BE2C (cell line): ENCODE data around the gene ASH1L.

Source experiments
- DNase-seq: peaks from one replicate; pipeline ENCODE4 v3.0.0-alpha.2; 2020
- H3K27me3 ChIP-seq: fragments of 250-450 bp; sonication (Bioruptor Pico); 2 replicates; pipeline ENCODE4 v1.5.1; 2020; ENCODE audit warnings: mild to moderate bottlenecking
- H3K36me3 ChIP-seq: fragments of 250-450 bp; sonication (Bioruptor Pico); 2 replicates; pipeline ENCODE4 v1.5.1; 2020; ENCODE audit warnings: mild to moderate bottlenecking
- H3K4me1 ChIP-seq: fragments of 250-450 bp; sonication (Bioruptor Pico); 2 replicates; pipeline ENCODE4 v1.5.1; 2020
- H3K4me3 ChIP-seq: 2 replicates; pipeline ENCODE4 v1.5.1; 2011; ENCODE audit warnings: low read depth, low read length
- H3K9me3 ChIP-seq: fragments of 250-450 bp; sonication (Bioruptor Pico); 2 replicates; pipeline ENCODE4 v1.5.1; 2020
- TF ChIP-seq, protein P1 (sequence below): IDR thresholded peaks from 2 replicates; pipeline ENCODE4 v1.5.1; 2012; ENCODE audit warnings: mild to moderate bottlenecking, low read depth, low read length

Gene ASH1L

DNA sequence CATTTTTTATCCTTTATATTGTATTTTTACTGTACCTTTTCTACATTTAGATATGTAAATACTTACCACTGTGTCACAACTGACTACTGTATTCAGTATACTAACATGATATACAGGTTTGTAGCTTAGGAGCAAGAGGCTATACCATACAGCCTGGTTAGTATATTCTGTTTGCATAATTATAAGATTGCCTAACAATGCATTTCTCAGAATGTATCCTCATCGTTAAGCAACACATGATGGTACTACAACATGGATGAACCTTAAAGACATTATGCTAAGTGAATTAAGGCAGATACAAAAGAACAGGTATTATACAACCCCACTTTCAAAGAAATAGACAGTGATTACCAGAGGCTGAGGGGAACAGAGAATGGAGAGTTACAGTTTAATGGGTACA, 179.2 kb downstream of the ASH1L start:
- H3K36me3 ChIP-seq = peaks cover 36% of the 10 kb centered on the region

DNA sequence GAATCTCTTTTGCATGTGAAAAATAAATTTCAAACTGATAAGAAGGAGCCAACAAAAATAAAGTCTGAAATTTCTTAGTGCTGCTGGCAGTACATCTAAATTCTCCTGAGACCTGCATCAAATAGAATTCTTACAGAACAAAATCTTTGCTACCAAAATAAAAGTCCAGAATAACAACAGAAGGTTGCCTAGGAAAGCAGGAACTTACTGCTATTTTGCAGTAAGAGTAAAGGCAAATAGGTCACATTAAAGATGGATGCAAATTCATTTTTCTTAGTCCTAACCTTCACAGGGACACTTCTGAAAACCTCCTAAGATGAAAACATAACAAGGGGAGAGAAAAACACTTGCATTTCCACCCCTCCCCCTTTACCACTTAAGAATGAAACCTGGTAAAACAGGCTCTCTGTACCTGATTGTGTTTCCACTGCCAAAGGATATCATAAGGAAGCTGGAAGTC, 182.9 kb downstream of the ASH1L start:
- Histone ChIP-seq H3K27me3 (no peaks in the 10 kb centered on the region), H3K36me3 (peaks cover 41% of the 10 kb centered on the region), H3K9me3 (no peaks in the 10 kb centered on the region), H3K4me3 (no peak overlapping the region), H3K4me1 (no peaks in the 10 kb centered on the region)
- no peak for DNase-seq
- TF ChIP-seq, protein P1, sequence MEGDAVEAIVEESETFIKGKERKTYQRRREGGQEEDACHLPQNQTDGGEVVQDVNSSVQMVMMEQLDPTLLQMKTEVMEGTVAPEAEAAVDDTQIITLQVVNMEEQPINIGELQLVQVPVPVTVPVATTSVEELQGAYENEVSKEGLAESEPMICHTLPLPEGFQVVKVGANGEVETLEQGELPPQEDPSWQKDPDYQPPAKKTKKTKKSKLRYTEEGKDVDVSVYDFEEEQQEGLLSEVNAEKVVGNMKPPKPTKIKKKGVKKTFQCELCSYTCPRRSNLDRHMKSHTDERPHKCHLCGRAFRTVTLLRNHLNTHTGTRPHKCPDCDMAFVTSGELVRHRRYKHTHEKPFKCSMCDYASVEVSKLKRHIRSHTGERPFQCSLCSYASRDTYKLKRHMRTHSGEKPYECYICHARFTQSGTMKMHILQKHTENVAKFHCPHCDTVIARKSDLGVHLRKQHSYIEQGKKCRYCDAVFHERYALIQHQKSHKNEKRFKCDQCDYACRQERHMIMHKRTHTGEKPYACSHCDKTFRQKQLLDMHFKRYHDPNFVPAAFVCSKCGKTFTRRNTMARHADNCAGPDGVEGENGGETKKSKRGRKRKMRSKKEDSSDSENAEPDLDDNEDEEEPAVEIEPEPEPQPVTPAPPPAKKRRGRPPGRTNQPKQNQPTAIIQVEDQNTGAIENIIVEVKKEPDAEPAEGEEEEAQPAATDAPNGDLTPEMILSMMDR = no peak

More for the DNA sequence above, 179.2 kb downstream of the ASH1L start:
- Histone ChIP-seq H3K9me3 (no peaks in the 10 kb centered on the region), H3K4me1 (no peaks in the 10 kb centered on the region), H3K27me3 (no peaks in the 10 kb centered on the region), H3K4me3 (no peak overlapping the region)
- no peak for DNase-seq
- TF ChIP-seq, protein P1 = no peak

DNA sequence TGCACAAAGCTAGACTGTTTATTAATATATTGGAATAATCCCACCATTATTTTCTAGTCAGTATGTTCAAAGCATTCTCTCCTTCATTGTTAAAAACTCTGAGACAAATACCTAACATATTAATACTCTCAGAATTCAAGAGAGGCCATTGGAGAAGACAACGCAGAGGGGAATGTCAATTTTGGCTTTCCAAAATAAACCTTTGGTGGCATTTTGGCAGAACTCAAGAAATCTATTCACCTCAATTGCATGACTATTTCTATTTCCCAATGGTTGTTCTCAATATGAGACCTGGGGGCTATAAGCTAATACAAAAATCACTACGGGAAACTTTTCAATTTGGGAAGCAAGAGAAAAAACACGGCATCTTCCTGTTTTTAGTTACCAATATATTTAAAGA, 183.4 kb downstream of the ASH1L start:
- no peak for DNase-seq
- no peak overlapping the region for H3K4me3 ChIP-seq
- TF ChIP-seq, protein P1 = no peak
- no peaks in the 10 kb centered on the region for H3K27me3 ChIP-seq
- no peaks in the 10 kb centered on the region for H3K9me3 ChIP-seq
- H3K4me1 ChIP-seq = no peaks in the 10 kb centered on the region
- H3K36me3 ChIP-seq = peaks cover 39% of the 10 kb centered on the region

DNA sequence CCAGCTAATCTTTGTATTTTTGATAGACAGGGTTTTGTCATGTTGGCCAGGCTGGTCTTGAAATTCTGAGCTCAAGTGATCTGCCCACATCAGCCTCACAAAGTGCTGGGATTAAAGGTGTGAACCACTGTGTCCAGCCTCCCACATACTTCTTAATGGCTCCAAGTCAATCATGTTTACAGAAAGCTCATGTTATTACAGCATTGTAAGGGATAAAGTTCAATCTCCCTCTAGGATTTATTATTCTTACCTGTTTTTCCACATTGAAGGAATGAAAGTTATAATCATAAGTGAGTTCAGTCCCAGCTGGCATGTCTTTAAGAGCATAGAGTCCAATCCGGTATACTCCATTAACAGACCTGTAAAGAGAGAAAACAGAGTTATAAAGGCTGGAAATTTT, 202.6 kb downstream of the ASH1L start:
- Histone ChIP-seq H3K27me3 (no peaks in the 10 kb centered on the region), H3K36me3 (peaks cover 45% of the 10 kb centered on the region), H3K9me3 (no peaks in the 10 kb centered on the region), H3K4me3 (no peak overlapping the region), H3K4me1 (no peaks in the 10 kb centered on the region)
- no peak for DNase-seq
- TF ChIP-seq, protein P1 = no peak

DNA sequence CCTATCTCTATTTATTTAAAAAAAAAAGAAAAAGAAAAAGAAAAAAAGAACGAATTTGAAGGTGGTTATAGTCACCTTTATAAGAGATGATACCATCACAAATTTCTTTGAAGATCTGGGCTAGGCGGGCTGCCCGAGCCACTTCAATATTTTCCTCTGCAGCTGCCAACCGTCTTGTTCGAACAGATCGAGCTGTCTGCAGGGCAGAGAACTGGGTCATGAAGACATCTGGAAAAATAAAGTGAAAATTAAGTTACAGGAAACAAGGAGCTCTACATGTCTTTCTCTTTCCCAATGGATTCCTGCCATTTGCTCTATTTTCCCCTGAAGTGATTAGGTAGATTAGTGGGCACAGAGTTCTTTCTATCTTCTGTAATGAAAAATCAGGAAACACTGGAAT, 210.0 kb downstream of the ASH1L start:
- DNase-seq = no peak
- Histone ChIP-seq H3K27me3 (no peaks in the 10 kb centered on the region), H3K4me3 (no peak overlapping the region), H3K36me3 (peaks cover 78% of the 10 kb centered on the region), H3K4me1 (no peaks in the 10 kb centered on the region), H3K9me3 (no peaks in the 10 kb centered on the region; the same call in 1 of the 2 replicates)
- TF ChIP-seq, protein P1 = no peak

DNA sequence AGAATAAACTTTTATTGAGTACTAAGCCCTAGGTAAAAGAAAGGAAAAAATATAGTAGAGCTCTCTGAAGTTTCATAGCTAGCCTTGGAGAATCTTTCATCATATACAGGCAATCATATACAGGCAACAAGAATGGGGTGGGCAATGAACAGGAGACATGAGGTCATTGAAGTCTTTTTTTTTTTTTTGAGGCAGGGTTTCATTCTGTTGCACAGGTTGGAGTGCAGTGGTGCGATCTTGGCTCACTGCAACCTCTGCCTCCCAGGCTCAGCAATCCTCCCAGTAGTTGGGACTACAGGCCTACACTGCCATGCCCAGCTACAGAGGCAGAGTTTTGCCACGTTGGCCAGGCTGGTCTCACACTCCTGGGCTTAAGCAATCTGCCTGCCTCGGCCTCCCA, 219.8 kb downstream of the ASH1L start:
- Histone ChIP-seq H3K27me3 (no peaks in the 10 kb centered on the region), H3K36me3 (peaks cover 86% of the 10 kb centered on the region), H3K9me3 (no peaks in the 10 kb centered on the region), H3K4me3 (no peak overlapping the region), H3K4me1 (no peaks in the 10 kb centered on the region)
- DNase-seq = no peak
- TF ChIP-seq, protein P1 = no peak
